CD14-positive monocyte (primary cell): Measurements from ENCODE around the gene CEP89. TPM values are rescaled to one million over a fixed set of nuclear protein-coding genes. Genes with fewer than 3 reads are reported as not detected.
A peak's percentile ranks its signal among the peaks of the same experiment; 100 is the strongest.

Experiments used
- DNase-seq, 3 donors: peaks; one replicate each; pipeline ENCODE4 v3.0.0-alpha.2; 2011 to 2022
- H2AFZ ChIP-seq: 2 replicates; pipeline ENCODE4 v1.6.0; 2012; ENCODE audit warnings: mild to moderate bottlenecking, low read depth, low read length, inconsistent platforms; ENCODE audit not compliant: insufficient read depth, poor library complexity, severe bottlenecking
- H3K27ac ChIP-seq, 2 donors: 1 replicate in 1 of 2; 2 replicates in 1 of 2; pipeline ENCODE4 v1.5.1; 2012 to 2013; ENCODE audit warnings: low read length in 2 of 2, control low read depth in 1 of 2, inconsistent platforms in 1 of 2, low read depth in 1 of 2, mild to moderate bottlenecking in 1 of 2
- H3K27me3 ChIP-seq, 2 donors: one replicate each; pipeline versions ENCODE4 v1.6.0 to v1.6.1; 2011 to 2013; ENCODE audit warnings: low read length in 2 of 2; ENCODE audit not compliant: control insufficient read depth in 2 of 2, insufficient read depth in 2 of 2
- H3K36me3 ChIP-seq, 2 donors: replicated peaks in 1 of 2; 1 replicate in 1 of 2; 2 replicates in 1 of 2; pipeline versions ENCODE4 v1.5.1 to v1.6.1; 2012 to 2013; ENCODE audit warnings: low read length in 2 of 2, control low read depth in 1 of 2, inconsistent platforms in 1 of 2, mild to moderate bottlenecking in 1 of 2; ENCODE audit not compliant: insufficient read depth in 2 of 2, control insufficient read depth in 1 of 2
- H3K4me1 ChIP-seq, 2 donors: 1 replicate in 1 of 2; 2 replicates in 1 of 2; pipeline versions ENCODE4 v1.5.1 to v1.6.1; 2012 to 2013; ENCODE audit warnings: low read length in 2 of 2, control low read depth in 1 of 2, inconsistent platforms in 1 of 2, mild to moderate bottlenecking in 1 of 2, moderate library complexity in 1 of 2; ENCODE audit not compliant: insufficient read depth in 2 of 2, control insufficient read depth in 1 of 2
- H3K4me2 ChIP-seq: replicated peaks from 2 replicates; pipeline ENCODE3; 2012; ENCODE audit warnings: low read length, moderate library complexity, mild to moderate bottlenecking; ENCODE audit not compliant: poor library complexity, severe bottlenecking; ENCODE audit errors: extremely low read depth
- H3K4me3 ChIP-seq, 3 experiments: fragments of 200-600 bp in 1 of 3; sonication (generic) in 1 of 3; replicated peaks in 1 of 3; 1 replicate in 2 of 3; 2 replicates in 1 of 3; pipeline ENCODE4 v1.5.1; 2011 to 2013; ENCODE audit warnings: low read length in 3 of 3, mild to moderate bottlenecking in 3 of 3, control low read depth in 2 of 3, low read depth in 2 of 3, inconsistent platforms in 1 of 3, moderate library complexity in 1 of 3
- H3K79me2 ChIP-seq: 2 replicates; pipeline ENCODE4 v1.6.0; 2012; ENCODE audit warnings: mild to moderate bottlenecking, control low read depth, inconsistent platforms, low read length, moderate library complexity; ENCODE audit not compliant: insufficient read depth
- H3K9ac ChIP-seq: 2 replicates; pipeline ENCODE4 v1.6.0; 2017; ENCODE audit warnings: low read length, mild to moderate bottlenecking; ENCODE audit not compliant: insufficient read depth, poor library complexity, severe bottlenecking
- H3K9me3 ChIP-seq, 2 donors: replicated peaks in 1 of 2; 1 replicate in 1 of 2; 2 replicates in 1 of 2; pipeline versions ENCODE4 v1.5.1 to v1.6.1; 2012 to 2013; ENCODE audit warnings: low read length in 2 of 2, control low read depth in 1 of 2; ENCODE audit not compliant: control insufficient read depth in 1 of 2, insufficient read depth in 1 of 2
- H4K20me1 ChIP-seq: 2 replicates; pipeline ENCODE4 v1.6.0; 2012; ENCODE audit warnings: mild to moderate bottlenecking, low read length, control low read depth, moderate library complexity; ENCODE audit not compliant: insufficient read depth
- H3K27ac Mint-ChIP-seq, 7 donors: one replicate each; pipeline ENCODE4 v1.8.0; 2020; ENCODE audit warnings: mild to moderate bottlenecking in 7 of 7, mixed read lengths in 7 of 7, moderate library complexity in 6 of 7, inconsistent platforms in 2 of 7
- H3K27me3 Mint-ChIP-seq, 3 donors: one replicate each; pipeline ENCODE4 v1.8.0; 2021 to 2022; ENCODE audit warnings: low read depth in 3 of 3, mild to moderate bottlenecking in 3 of 3, mixed read lengths in 3 of 3, moderate library complexity in 3 of 3, inconsistent platforms in 1 of 3
- H3K36me3 Mint-ChIP-seq, 2 donors: one replicate each; pipeline ENCODE4 v1.8.0; 2020; ENCODE audit warnings: mixed read lengths in 2 of 2, inconsistent platforms in 1 of 2, mild to moderate bottlenecking in 1 of 2
- H3K4me1 Mint-ChIP-seq: one replicate; pipeline ENCODE4 v1.8.0; 2020; ENCODE audit warnings: mild to moderate bottlenecking, mixed read lengths
- H3K4me3 Mint-ChIP-seq, 2 donors: one replicate each; pipeline ENCODE4 v1.8.0; 2020; ENCODE audit warnings: mild to moderate bottlenecking in 2 of 2, mixed read lengths in 2 of 2, moderate library complexity in 1 of 2
- H3K9me3 Mint-ChIP-seq, 7 donors: one replicate each; pipeline ENCODE4 v1.8.0; 2020 to 2022; ENCODE audit warnings: mixed read lengths in 7 of 7, mild to moderate bottlenecking in 6 of 7, moderate library complexity in 6 of 7, inconsistent platforms in 2 of 7
- CTCF ChIP-seq: fragments of 200-600 bp; IDR thresholded peaks from one replicate; pipeline ENCODE4 v1.8.0; 2022; ENCODE audit warnings: antibody characterized with exemption, mild to moderate bottlenecking
- WGBS: methylation state at CpG from one replicate; pipeline ENCODE4 v1.1.5; 2013; ENCODE audit warnings: missing lambda C conversion rate; ENCODE audit not compliant: insufficient coverage; 5-methylcytosine and 5-hydroxymethylcytosine counted together
- intact Hi-C, 2 donors: fragments of 100-400 bp; cut with micrococcal nuclease; formaldehyde crosslinking; loops; one replicate each; pipeline versions ENCODE4 v1.15.0 to v1.15.1; 2023
- polyA plus RNA-seq, 3 donors: library from polyadenylated mRNA; depleted of rRNA in 1 of 3; unstranded in 2 of 3; stranded (reverse) in 1 of 3; fragments of 300-500 nt in 2 of 3; fragments of >200 nt in 1 of 3; fragmentation: Illumina TruSeq in 2 of 3; gene quantifications; 1 replicate in 2 of 3; 2 replicates in 1 of 3; pipeline ENCODE4 v1.2.3, GENCODE V29; 2012 to 2021

The CEP89 gene
- polyA plus RNA-seq, 3 donors: 4.6 to 6.5 (median 4.7) TPM

GRCh38 chr19:32861596-32861995 is 110.2 kb downstream of the CEP89 start:
- no peak overlapping the region for H3K27ac ChIP-seq
- H3K4me3 ChIP-seq: no peak overlapping the region
- no peaks in the 10 kb centered on the region for H3K9me3 ChIP-seq
- H3K27me3 ChIP-seq: no peaks in the 10 kb centered on the region
- H3K9ac ChIP-seq: no peak overlapping the region
- 100% methylated on average over 2 of the region's 3 CpGs for WGBS
- no peak overlapping the region for H3K4me2 ChIP-seq
- no peak overlapping the region for H2AFZ ChIP-seq
- no peak for DNase-seq
- intact Hi-C loops: no loop called here
- Mint-ChIP-seq H3K4me1 (no peaks in the 10 kb centered on the region), H3K36me3 (no peaks in the 10 kb centered on the region), H3K27ac (no peak overlapping the region), H3K4me3 (no peak overlapping the region), H3K27me3 (peaks cover 0 to 2% (median 1%) of the 10 kb centered on the region in 3 donors), H3K9me3 (peaks cover 0 to 2% (median 0%) of the 10 kb centered on the region in 7 donors)
- no peak for TF ChIP-seq CTCF
- H4K20me1 ChIP-seq: no peaks in the 10 kb centered on the region
- no peaks in the 10 kb centered on the region for H3K36me3 ChIP-seq
- H3K79me2 ChIP-seq: no peaks in the 10 kb centered on the region
- no peaks in the 10 kb centered on the region for H3K4me1 ChIP-seq

- peaks cover 0 to 2% (median 0%) of the 10 kb centered on the region in 7 donors for H3K9me3 Mint-ChIP-seq
- Histone ChIP-seq H3K4me2 (no peak overlapping the region), H3K79me2 (no peaks in the 10 kb centered on the region), H3K27me3 (no peaks in the 10 kb centered on the region), H3K36me3 (no peaks in the 10 kb centered on the region), H3K4me1 (no peaks in the 10 kb centered on the region), H3K9ac (no peak overlapping the region), H4K20me1 (no peaks in the 10 kb centered on the region), H3K9me3 (no peaks in the 10 kb centered on the region), H3K27ac (no peak overlapping the region), H3K4me3 (no peak overlapping the region), H2AFZ (no peak overlapping the region)
- no peaks in the 10 kb centered on the region for H3K4me1 Mint-ChIP-seq
- intact Hi-C loops: no loop called here
- H3K36me3 Mint-ChIP-seq: no peaks in the 10 kb centered on the region
- TF ChIP-seq CTCF: no peak
- DNase-seq: no peak
- H3K4me3 Mint-ChIP-seq: no peak overlapping the region
- peak overlapping the region in 1 of 7 donors; percentile 75 for H3K27ac Mint-ChIP-seq
- H3K27me3 Mint-ChIP-seq: peaks cover 0 to 2% (median 1%) of the 10 kb centered on the region in 3 donors
- 93% methylated on average over 19 of the region's 19 CpGs for WGBS
Measured at GRCh38 chr19:32859591-32859990, 112.2 kb downstream of the CEP89 start.
